GM18868 (cell line): ENCODE measurements around the gene DCC.

Experiments used
- ATAC-seq: cut with Tn5 transposase; IDR thresholded peaks from one replicate; pipeline ENCODE4 v1.9.1; 2021; ENCODE audit warnings: mild to moderate bottlenecking, moderate library complexity; ENCODE audit not compliant: unreplicated experiment

Gene DCC

GRCh38 chr18:53283708-53284107, 943.7 kb downstream of the DCC start:
- ATAC-seq = no peak

- no peak for ATAC-seq
Measured at GRCh38 chr18:53305461-53305860, 965.5 kb downstream of the DCC start.

- no peak for ATAC-seq
Measured at GRCh38 chr18:53319628-53320027, 979.6 kb downstream of the DCC start.

- no peak for ATAC-seq
Measured at GRCh38 chr18:53322163-53322562, 982.2 kb downstream of the DCC start.

DNA sequence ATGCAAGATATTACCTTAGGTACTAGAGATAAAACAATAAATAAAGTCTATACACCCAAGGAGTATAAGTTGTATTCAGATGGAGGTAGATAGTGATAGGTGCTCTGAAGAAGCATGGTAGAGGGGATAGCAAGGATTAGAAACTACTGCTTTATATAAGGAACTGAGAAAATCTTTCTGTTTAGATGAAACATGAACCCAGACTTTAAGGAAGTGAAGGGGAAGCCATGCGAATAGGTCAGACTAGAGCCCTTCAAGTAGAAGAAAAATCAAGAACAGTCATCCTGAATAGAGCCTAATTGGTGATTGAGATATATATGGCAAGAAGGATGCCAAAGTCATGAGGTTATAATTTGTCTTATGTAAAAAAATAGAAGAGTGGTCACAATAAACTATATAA, 984.4 kb downstream of the DCC start:
- no peak for ATAC-seq

- ATAC-seq = no peak
Measured at GRCh38 chr18:53360501-53361443, 1020.8 kb downstream of the DCC start.

- ATAC-seq = no peak
Measured at GRCh38 chr18:53375621-53376020, 1035.6 kb downstream of the DCC start.

- ATAC-seq = peak; percentile 79
Measured at GRCh38 chr18:53380063-53380639, 1040.2 kb downstream of the DCC start.

DNA sequence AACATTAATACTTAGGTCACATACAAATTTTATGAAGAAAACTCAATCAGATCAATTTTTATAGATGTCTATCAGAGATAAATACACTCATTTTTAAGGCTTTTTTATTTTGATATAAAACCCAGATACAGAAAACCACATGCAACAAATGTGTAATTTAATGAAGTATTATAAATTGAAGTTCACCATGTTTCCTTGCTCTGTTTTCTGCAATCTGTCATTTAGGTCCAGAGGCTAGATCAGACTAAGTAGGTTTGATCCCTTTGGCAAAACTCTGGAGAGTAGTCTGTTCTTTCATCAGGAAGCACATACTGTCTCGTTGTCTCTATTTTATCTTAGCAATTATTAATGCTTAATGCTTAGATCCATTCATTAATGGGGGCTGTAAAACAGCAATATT, 1042.9 kb downstream of the DCC start:
- ATAC-seq = no peak

DNA sequence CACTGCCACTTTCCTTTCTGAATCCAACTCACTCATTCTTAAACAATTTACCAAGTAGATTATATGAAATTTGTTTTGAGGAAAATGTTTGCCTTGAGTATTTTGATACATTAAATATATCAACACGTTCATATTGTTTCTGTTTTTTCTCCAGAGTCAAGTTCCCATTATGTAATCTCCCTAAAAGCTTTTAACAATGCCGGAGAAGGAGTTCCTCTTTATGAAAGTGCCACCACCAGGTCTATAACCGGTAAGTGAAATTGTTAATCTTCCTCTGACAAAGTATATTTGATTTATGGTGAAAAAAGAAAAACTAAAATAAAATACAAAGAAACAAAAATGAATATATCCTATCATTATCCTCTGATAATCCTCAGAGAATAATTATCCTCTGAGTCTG, 1045.9 kb downstream of the DCC start:
- no peak for ATAC-seq

GRCh38 chr18:53387581-53387980, 1047.6 kb downstream of the DCC start:
- ATAC-seq = no peak

GRCh38 chr18:53402670-53403069, 1062.7 kb downstream of the DCC start:
- no peak for ATAC-seq

GRCh38 chr18:53408271-53408670, 1068.3 kb downstream of the DCC start:
- ATAC-seq = no peak

GRCh38 chr18:53411511-53411910, 1071.5 kb downstream of the DCC start:
- no peak for ATAC-seq

- no peak for ATAC-seq
Measured at GRCh38 chr18:53417003-53417402, 1077.0 kb downstream of the DCC start.

DNA sequence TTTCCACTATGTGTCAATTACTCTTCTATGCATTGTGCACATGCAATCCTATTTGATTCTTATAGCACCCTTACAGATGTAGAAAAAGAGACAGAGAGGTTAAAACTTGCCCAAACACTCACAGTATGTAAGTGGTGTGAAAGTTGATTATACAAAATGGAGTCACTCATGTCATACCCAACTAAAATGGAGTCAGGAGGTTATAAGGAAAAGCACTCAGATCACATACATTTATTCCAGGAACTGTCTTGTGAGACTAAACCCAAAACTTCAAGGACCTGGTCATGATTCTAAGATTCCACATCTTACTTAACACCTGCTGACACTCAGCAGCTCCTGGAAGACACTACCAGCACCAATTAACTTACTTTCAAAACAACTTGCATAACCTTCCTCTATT, 1081.9 kb downstream of the DCC start:
- no peak for ATAC-seq

- no peak for ATAC-seq
Measured at GRCh38 chr18:53422896-53423295, 1082.9 kb downstream of the DCC start.

DNA sequence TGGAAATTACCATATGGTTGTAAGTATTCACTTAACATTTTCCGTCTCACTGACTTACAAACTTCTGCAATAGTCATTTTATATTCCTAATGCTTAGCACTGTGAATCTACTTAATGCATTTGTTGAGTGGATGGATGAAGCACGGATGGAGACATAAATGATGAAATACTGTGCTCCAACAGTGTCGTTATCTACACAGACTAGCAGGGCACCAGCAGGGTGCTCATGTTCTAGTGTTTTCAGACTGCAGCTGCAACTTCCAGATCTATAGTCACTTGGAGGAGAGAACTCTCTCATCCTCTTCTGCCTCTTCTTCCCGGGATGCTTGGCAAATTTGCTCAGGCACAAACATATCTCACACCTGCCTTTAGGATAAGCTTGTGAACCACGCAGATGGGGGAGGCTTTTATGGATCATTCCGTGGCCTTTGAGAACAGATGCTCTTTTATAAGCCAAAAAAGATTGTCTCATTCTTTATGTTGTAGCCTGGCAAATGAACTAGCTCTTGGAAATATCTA, 1086.7 kb downstream of the DCC start:
- ATAC-seq = no peak

GRCh38 chr18:53441761-53442414, 1101.9 kb downstream of the DCC start:
- ATAC-seq = no peak

GRCh38 chr18:53442415-53442783, 1102.4 kb downstream of the DCC start:
- ATAC-seq = no peak

DNA sequence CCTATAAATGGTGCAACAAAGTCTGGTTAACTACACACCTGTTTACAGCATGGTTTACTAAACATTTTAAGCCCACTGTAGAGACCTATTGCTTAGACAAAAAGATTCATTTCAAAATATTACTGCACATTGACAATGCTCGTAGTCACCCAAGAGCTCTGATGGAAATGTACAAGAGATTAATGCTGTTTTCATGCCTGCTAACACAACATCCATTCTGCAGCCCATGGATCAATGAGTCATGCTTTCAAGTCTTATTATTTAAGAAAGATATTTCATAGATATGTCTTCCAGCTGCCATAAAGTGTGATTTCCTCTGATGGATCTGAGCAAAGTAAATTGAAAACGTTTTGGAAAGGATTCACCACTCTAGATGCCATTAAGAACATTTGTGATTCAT, 1103.3 kb downstream of the DCC start:
- ATAC-seq = no peak

DNA sequence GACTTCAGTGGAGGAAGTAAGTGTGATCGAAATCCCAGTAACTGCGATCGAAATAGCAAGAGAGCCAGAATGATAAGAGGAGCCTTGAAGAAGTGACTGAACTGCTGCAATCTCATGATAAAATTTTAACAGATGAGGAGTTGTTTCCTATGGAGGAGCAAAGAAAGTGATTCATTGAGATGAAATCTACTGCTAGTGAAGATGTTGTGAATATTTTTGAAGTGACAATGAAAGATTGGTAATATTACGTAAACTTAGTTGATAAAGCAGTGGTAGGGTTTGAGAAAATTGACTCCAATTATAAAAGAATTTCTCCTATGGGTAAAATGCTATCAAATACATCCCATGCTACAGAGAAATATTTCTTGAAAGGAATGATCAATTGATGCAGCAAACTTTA, 1103.8 kb downstream of the DCC start:
- ATAC-seq = no peak
